ENCODE measurements around the gene RPH3AL. TPM values are rescaled to one million over a fixed set of nuclear protein-coding genes. Genes with fewer than 3 reads are reported as not detected.

RPH3AL gene
- total RNA-seq, 1 experiment from 2014 or later = 3.0 TPM

- H2BK15ac ChIP-seq (ENCODE audit: low read depth, low read length) = no peak overlapping the region
- H2BK12ac ChIP-seq (ENCODE audit: insufficient read length, low read depth, low read length) = no peak overlapping the region
- no peak overlapping the region for H3K4me2 ChIP-seq (ENCODE audit: insufficient read depth, insufficient read length, low read length)
- no peak overlapping the region for H3K4me3 Mint-ChIP-seq
- no peak for TF ChIP-seq CTCF (conservative IDR thresholded peaks at IDR 0.05)
- H3K4me1 ChIP-seq (ENCODE audit: insufficient read depth, low read length) = no peaks in the 10 kb centered on the region; the same call in 1 of the 2 replicates
- no peaks in the 10 kb centered on the region for H4K20me1 ChIP-seq (ENCODE audit: control insufficient read depth, insufficient read depth, insufficient read length)
- no CpG with 5 or more reads among the region's 28 CpGs for WGBS (ENCODE audit: extremely low coverage, insufficient read length, low lambda C conversion rate)
- no peaks in the 10 kb centered on the region for H3K79me2 ChIP-seq (ENCODE audit: insufficient read depth, low read length)
- H3K9me3 Mint-ChIP-seq = peaks cover 4% of the 10 kb centered on the region in 2 experiments; a peak in 4 of 5 replicates
- H2BK20ac ChIP-seq (ENCODE audit: low read depth, low read length, poor library complexity, severe bottlenecking) = no peak overlapping the region
- H3K79me1 ChIP-seq (ENCODE audit: insufficient read depth, low read depth, low read length, poor library complexity, severe bottlenecking) = no peaks in the 10 kb centered on the region
- H4K91ac ChIP-seq (ENCODE audit: insufficient read length, low read depth, low read length) = no peak overlapping the region
- no peak overlapping the region for H3K14ac ChIP-seq (ENCODE audit: insufficient read depth, low read length)
- H3K9me3 ChIP-seq (ENCODE audit: control insufficient read depth, low read depth, low read length) = no peaks in the 10 kb centered on the region
- no peak overlapping the region for H3K18ac ChIP-seq (ENCODE audit: insufficient read length, low read depth, low read length)
- H3K27ac ChIP-seq (ENCODE audit: insufficient read length, low read depth, low read length) = no peak overlapping the region
- H4K8ac ChIP-seq (replicated peaks; ENCODE audit: insufficient read length, low read depth, low read length) = no peak overlapping the region
- H4K5ac ChIP-seq (ENCODE audit: insufficient read length, low read depth, low read length) = no peak overlapping the region
- H3K56ac ChIP-seq (ENCODE audit: insufficient read length, low read depth, low read length) = no peak overlapping the region
- no peak overlapping the region for H2BK5ac ChIP-seq (ENCODE audit: insufficient read length, low read length)
- H3K9ac ChIP-seq (ENCODE audit: extremely low read depth, insufficient read length, low read length) = no peak overlapping the region
- peaks cover 32 to 46% of the 10 kb centered on the region in 2 experiments for H3K4me1 Mint-ChIP-seq
- no peak for DNase-seq
- no peak overlapping the region for H3K27ac Mint-ChIP-seq
- H2AK5ac ChIP-seq (ENCODE audit: insufficient read length, low read length) = no peak overlapping the region
- no peak overlapping the region for H2AFZ ChIP-seq (ENCODE audit: low read length)
- H3K23ac ChIP-seq (ENCODE audit: insufficient read length, low read depth, low read length) = no peak overlapping the region
- no peak overlapping the region for H3K4ac ChIP-seq (ENCODE audit: low read depth, low read length)
- H3K27me3 Mint-ChIP-seq (ENCODE audit: low read depth) = peaks cover 47% of the 10 kb centered on the region
- no peak overlapping the region for H2BK120ac ChIP-seq (ENCODE audit: low read depth, low read length, poor library complexity, severe bottlenecking)
- H3K27me3 ChIP-seq (ENCODE audit: insufficient read depth, low read length) = peaks cover 5% of the 10 kb centered on the region; the same call in 1 of the 2 replicates
- H3K36me3 Mint-ChIP-seq (ENCODE audit: insufficient read depth in 1 of 3, low read depth in 3 of 3) = peaks cover 3 to 4% (median 3%) of the 10 kb centered on the region in 3 experiments; a peak in 6 of 7 replicates
- no peak overlapping the region for H3T11ph ChIP-seq (ENCODE audit: low read length)
- no peaks in the 10 kb centered on the region for H3K23me2 ChIP-seq (ENCODE audit: insufficient read length, low read depth, low read length, poor library complexity, severe bottlenecking)
Observed at GRCh38 chr17:379531-380465, 27.2 kb upstream of the RPH3AL start.

Measured in H9 (cell line).